Measurements from ENCODE around the gene CEP112. TPM values are rescaled to one million over a fixed set of nuclear protein-coding genes. Genes with fewer than 3 reads are reported as not detected.
A peak's percentile ranks its signal among the peaks of the same experiment; 100 is the strongest.

CEP112 gene
- total and polyA plus RNA-seq, 2 donors (not counting 1 experiment from before 2014, with no cell fraction given), result 5.4 to 6.4 TPM

DNA sequence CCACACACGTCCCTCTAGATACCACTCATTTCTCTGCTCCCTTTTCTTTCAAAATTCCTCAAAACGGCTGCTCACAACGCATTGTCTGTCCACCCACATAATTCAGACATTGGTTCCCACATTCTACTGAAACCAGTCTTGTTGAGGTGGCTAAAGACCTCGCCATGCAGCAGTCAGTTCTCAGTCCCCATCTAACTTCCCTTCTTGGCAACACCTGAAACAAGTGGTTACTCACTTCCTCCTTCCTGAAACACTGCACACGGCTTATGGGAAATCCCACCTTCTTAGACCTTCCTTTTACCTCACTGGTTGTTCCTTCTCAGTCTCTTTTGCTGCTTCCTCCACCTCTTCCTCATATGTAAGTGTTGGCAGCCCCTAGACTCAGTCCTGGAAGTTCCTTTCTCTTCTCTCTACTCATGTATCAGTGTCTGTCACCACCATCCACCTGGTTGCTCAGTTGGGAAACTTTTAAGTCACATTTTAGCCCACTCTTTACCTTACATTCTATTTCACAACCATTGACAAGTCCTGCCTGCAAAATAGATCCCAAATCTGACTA is 277.1 kb downstream of the CEP112 start:
- TF ChIP-seq EZH2 (IDR thresholded peaks at IDR 0.05; ENCODE audit: low read length, missing control alignments), result no peak
- TF ChIP-seq, protein P1, sequence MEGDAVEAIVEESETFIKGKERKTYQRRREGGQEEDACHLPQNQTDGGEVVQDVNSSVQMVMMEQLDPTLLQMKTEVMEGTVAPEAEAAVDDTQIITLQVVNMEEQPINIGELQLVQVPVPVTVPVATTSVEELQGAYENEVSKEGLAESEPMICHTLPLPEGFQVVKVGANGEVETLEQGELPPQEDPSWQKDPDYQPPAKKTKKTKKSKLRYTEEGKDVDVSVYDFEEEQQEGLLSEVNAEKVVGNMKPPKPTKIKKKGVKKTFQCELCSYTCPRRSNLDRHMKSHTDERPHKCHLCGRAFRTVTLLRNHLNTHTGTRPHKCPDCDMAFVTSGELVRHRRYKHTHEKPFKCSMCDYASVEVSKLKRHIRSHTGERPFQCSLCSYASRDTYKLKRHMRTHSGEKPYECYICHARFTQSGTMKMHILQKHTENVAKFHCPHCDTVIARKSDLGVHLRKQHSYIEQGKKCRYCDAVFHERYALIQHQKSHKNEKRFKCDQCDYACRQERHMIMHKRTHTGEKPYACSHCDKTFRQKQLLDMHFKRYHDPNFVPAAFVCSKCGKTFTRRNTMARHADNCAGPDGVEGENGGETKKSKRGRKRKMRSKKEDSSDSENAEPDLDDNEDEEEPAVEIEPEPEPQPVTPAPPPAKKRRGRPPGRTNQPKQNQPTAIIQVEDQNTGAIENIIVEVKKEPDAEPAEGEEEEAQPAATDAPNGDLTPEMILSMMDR (conservative IDR thresholded peaks at IDR 0.05 in 1 of 2, IDR thresholded peaks at IDR 0.05 in 1 of 2; ENCODE audit: low read depth in 1 of 2, low read length in 2 of 2), result no peak
- H3K79me2 ChIP-seq (ENCODE audit: control insufficient read depth, insufficient read depth, low read length), result no peaks in the 10 kb centered on the region
- no peak overlapping the region for H2AFZ ChIP-seq (ENCODE audit: low read length)
- H3K36me3 ChIP-seq (ENCODE audit: control insufficient read depth, insufficient read depth, low read length), result no peaks in the 10 kb centered on the region
- no peak overlapping the region for H3K4me3 ChIP-seq (replicated peaks in 1 of 4; ENCODE audit: control extremely low read depth in 1 of 4, insufficient read depth in 1 of 4, low read depth in 3 of 4, low read length in 4 of 4)
- H3K4me2 ChIP-seq (ENCODE audit: extremely low read depth, insufficient read depth, low read length), result no peak overlapping the region
- peak in 1 of 2 donors; percentile 22 for DNase-seq (ENCODE audit: low read depth in 2 of 2)
- H3K9me3 ChIP-seq (ENCODE audit: control insufficient read depth, insufficient read depth, low read depth, low read length), result no peaks in the 10 kb centered on the region
- no peaks in the 10 kb centered on the region for H3K4me1 ChIP-seq (ENCODE audit: control insufficient read depth, extremely low read depth, insufficient read depth, low read length)
- H3K27ac ChIP-seq (ENCODE audit: insufficient read depth, low read length), result no peak overlapping the region
- H3K9ac ChIP-seq (ENCODE audit: insufficient read depth, low read length), result no peak overlapping the region
- no peaks in the 10 kb centered on the region for H4K20me1 ChIP-seq (ENCODE audit: control insufficient read depth, extremely low read depth, insufficient read depth, low read length)
- H3K27me3 ChIP-seq (ENCODE audit: control insufficient read depth, insufficient read depth, low read length), result no peaks in the 10 kb centered on the region

DNA sequence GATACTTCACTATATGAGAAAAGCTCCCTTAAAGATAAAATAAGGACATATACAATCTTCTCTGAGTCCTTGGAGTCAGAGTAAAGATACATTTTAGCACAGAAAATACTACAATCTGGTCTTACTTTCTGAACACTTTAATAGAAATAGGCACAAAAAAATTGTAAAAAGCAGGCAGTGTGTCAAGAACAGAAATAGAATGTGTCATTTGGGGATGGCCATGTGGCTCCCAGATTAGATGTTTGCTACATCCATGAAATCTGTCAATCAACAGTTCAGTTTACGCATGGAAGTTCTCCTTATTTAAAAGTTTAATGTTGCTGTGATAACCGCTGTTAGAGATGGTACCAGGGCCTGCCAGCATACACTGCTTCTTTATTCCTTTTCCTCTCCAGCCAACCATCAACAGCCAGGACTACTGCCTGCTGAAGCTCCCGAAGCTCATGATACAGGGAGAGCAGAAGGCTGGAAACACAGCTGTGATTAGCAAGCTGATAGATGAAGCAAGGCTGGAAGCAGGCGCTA is 278.5 kb downstream of the CEP112 start:
- H3K27me3 ChIP-seq (ENCODE audit: control insufficient read depth, insufficient read depth, low read length), result no peaks in the 10 kb centered on the region
- H3K9me3 ChIP-seq (ENCODE audit: control insufficient read depth, insufficient read depth, low read depth, low read length), result no peaks in the 10 kb centered on the region
- H3K27ac ChIP-seq (ENCODE audit: insufficient read depth, low read length), result no peak overlapping the region
- H3K79me2 ChIP-seq (ENCODE audit: control insufficient read depth, insufficient read depth, low read length), result no peaks in the 10 kb centered on the region
- no peaks in the 10 kb centered on the region for H4K20me1 ChIP-seq (ENCODE audit: control insufficient read depth, extremely low read depth, insufficient read depth, low read length)
- H3K4me3 ChIP-seq (replicated peaks in 1 of 4; ENCODE audit: control extremely low read depth in 1 of 4, insufficient read depth in 1 of 4, low read depth in 3 of 4, low read length in 4 of 4), result no peak overlapping the region
- DNase-seq (ENCODE audit: low read depth in 2 of 2), result no peak
- no peak overlapping the region for H3K4me2 ChIP-seq (ENCODE audit: extremely low read depth, insufficient read depth, low read length)
- H3K36me3 ChIP-seq (ENCODE audit: control insufficient read depth, insufficient read depth, low read length), result no peaks in the 10 kb centered on the region
- H3K9ac ChIP-seq (ENCODE audit: insufficient read depth, low read length), result no peak overlapping the region
- TF ChIP-seq, protein P1 (conservative IDR thresholded peaks at IDR 0.05 in 1 of 2, IDR thresholded peaks at IDR 0.05 in 1 of 2; ENCODE audit: low read depth in 1 of 2, low read length in 2 of 2), result no peak
- TF ChIP-seq EZH2 (IDR thresholded peaks at IDR 0.05; ENCODE audit: low read length, missing control alignments), result no peak
- H3K4me1 ChIP-seq (ENCODE audit: control insufficient read depth, extremely low read depth, insufficient read depth, low read length), result no peaks in the 10 kb centered on the region
- H2AFZ ChIP-seq (ENCODE audit: low read length), result no peak overlapping the region

DNA sequence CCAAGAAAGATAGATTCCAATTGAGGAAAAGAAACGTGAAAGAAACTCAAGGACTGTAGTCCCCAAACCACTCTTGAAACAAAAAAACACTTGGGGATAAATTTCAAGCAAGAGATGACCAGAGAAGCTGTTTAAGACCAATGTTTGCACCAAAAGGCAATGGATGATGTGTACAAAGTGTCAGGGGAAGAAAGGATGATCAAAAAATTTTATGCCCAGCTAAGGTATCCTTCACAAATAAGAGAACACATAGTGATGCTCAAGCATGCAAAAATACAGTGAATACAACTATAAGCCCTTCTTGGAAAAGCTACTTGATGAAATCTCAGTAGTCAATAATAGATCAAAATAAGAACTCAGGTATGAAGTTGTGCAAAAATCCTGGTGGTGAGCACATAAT is 281.1 kb downstream of the CEP112 start:
- H4K20me1 ChIP-seq (ENCODE audit: control insufficient read depth, extremely low read depth, insufficient read depth, low read length), result no peaks in the 10 kb centered on the region
- no peak overlapping the region for H3K4me3 ChIP-seq (replicated peaks in 1 of 4; ENCODE audit: control extremely low read depth in 1 of 4, insufficient read depth in 1 of 4, low read depth in 3 of 4, low read length in 4 of 4)
- TF ChIP-seq, protein P1 (conservative IDR thresholded peaks at IDR 0.05 in 1 of 2, IDR thresholded peaks at IDR 0.05 in 1 of 2; ENCODE audit: low read depth in 1 of 2, low read length in 2 of 2), result no peak
- no peak for TF ChIP-seq EZH2 (IDR thresholded peaks at IDR 0.05; ENCODE audit: low read length, missing control alignments)
- H3K4me1 ChIP-seq (ENCODE audit: control insufficient read depth, extremely low read depth, insufficient read depth, low read length), result no peaks in the 10 kb centered on the region
- H3K9me3 ChIP-seq (ENCODE audit: control insufficient read depth, insufficient read depth, low read depth, low read length), result no peaks in the 10 kb centered on the region
- no peak overlapping the region for H3K9ac ChIP-seq (ENCODE audit: insufficient read depth, low read length)
- H3K4me2 ChIP-seq (ENCODE audit: extremely low read depth, insufficient read depth, low read length), result no peak overlapping the region
- no peaks in the 10 kb centered on the region for H3K36me3 ChIP-seq (ENCODE audit: control insufficient read depth, insufficient read depth, low read length)
- no peak for DNase-seq (ENCODE audit: low read depth in 2 of 2)
- H2AFZ ChIP-seq (ENCODE audit: low read length), result no peak overlapping the region
- no peak overlapping the region for H3K27ac ChIP-seq (ENCODE audit: insufficient read depth, low read length)
- H3K79me2 ChIP-seq (ENCODE audit: control insufficient read depth, insufficient read depth, low read length), result no peaks in the 10 kb centered on the region
- H3K27me3 ChIP-seq (ENCODE audit: control insufficient read depth, insufficient read depth, low read length), result no peaks in the 10 kb centered on the region

All from fibroblast of lung (primary cell).